T-helper 1 cell treated with Interleukin-12 subunit alpha and Interleukin-12 subunit beta and Interleukin-4 antibody, amounts not matched to agents 30 ng/mL and 1 ng/mL, for 36 hours (primary cell): ENCODE results near the gene HYKK. TPM values are rescaled to one million over a fixed set of nuclear protein-coding genes. Genes with fewer than 3 reads are reported as not detected.
"Not testable (repeated sequence)": the region's sequence is repeated elsewhere in the genome, so short reads cannot be mapped to it uniquely, and the experiment has no call there.

Source experiments
- intact Hi-C: fragments of 100-400 bp; cut with micrococcal nuclease; formaldehyde crosslinking; loops from one replicate; pipeline ENCODE4 v1.15.1; 2024
- total RNA-seq: library from RNA; stranded (reverse); gene quantifications from 2 replicates; pipeline ENCODE4 v1.2.3, GENCODE V29; 2022

Gene HYKK, protein sequence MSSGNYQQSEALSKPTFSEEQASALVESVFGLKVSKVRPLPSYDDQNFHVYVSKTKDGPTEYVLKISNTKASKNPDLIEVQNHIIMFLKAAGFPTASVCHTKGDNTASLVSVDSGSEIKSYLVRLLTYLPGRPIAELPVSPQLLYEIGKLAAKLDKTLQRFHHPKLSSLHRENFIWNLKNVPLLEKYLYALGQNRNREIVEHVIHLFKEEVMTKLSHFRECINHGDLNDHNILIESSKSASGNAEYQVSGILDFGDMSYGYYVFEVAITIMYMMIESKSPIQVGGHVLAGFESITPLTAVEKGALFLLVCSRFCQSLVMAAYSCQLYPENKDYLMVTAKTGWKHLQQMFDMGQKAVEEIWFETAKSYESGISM
- total RNA-seq, result 3.4 and 3.8 TPM in 2 replicates

- intact Hi-C loops, result loop anchor here (1.0 to 2.0 kb wide), 4 partner anchors 33 to 208 kb away; partner anchors contain the start of genes CHRNA5, IREB2, PSMA4 and SKIC8
Observed at GRCh38 chr15:78506971-78507830, at the start of gene HYKK. TSS of gene HYKK (plus strand) at chr15:78507577. CDS start at chr15:78513089, 5,512 bp downstream.

DNA sequence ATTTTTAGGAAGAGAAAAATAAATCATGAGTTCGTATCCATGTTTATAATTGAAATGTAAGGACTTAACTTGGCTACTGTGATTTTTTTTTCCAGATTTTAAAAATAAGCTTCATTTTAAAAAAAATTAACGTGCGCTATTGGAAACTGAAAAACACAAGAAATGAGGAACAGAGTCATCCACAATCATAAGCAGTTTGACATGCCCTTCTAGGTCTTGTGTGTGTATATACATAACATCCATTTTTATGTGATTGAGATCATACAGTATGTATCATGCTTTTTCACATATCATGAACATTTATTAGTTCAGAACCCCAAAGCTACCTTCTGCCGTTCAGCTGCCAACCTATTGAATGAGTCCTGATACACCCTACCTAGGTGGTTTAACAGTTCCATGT lies 46.6 kb upstream of the HYKK start:
- intact Hi-C loops, result no loop called here

- intact Hi-C loops, result no loop called here
Observed at GRCh38 chr15:78461171-78461888, 46.0 kb upstream of the HYKK start.

DNA sequence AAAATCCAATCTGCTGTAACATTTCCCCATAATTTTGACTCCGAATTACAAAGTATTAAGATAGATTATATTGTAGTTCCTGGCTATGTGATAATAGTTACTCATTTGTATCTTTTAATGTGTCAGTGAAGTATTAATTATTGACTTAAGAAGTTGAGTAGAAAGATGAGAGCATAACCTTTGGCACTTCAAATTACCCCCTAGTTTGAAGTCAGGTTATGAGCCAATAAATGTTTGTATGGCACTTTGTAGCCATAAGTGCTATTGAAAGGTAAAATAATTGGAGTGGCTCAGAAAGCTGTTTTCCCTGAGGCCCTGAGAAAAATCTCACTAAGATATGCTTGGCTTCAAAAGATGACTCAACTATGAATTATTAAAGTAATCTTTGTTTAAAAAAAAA lies 38.3 kb upstream of the HYKK start:
- intact Hi-C loops, result no loop called here

- intact Hi-C loops, result no loop called here
Observed at GRCh38 chr15:78477295-78477694, 30.1 kb upstream of the HYKK start.

DNA sequence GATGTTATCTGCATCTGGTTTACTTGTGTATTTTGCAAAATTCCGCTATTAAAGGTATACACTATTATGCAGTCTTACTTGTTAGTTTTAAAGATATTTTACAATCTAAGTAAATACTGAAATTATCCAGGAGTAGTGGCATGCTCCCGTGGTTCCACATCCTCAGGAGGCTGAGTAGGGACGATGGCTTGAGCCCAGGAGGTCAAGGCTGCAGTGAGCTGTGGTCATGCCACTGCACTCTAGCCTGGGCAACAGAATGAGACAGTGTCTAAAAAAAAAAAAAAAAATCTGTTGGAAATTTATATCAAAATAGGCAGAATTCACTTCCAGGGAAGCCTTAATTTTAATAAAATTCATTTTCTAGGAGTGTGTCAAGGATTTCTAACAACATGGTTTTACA lies 27.7 kb upstream of the HYKK start:
- intact Hi-C loops, result loop anchor here (5.0 kb wide), 1 partner anchor 42 kb away; the partner anchor contains the start of gene IREB2

DNA sequence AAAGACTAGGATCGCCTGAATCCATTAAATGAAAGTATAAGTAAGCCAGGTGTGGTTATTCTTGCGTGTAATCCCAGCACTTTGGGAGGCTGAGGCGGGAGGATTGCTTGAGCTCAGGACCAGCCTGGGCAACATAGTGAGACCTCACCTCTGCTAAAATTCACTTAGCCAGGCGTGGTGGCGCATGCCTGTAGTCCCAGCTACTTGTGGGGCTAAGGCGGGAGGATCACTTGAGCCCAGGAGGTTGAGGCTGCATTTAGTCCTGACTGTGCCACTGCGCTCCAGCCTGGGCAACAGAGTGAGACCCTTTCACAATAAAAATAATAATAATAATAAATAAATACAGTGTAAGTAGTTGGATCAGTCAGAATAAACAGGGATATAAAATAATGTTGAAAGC lies 25.5 kb upstream of the HYKK start:
- intact Hi-C loops, result loop anchor here (5.0 kb wide), 1 partner anchor 45 kb away; the partner anchor contains the start of gene IREB2

DNA sequence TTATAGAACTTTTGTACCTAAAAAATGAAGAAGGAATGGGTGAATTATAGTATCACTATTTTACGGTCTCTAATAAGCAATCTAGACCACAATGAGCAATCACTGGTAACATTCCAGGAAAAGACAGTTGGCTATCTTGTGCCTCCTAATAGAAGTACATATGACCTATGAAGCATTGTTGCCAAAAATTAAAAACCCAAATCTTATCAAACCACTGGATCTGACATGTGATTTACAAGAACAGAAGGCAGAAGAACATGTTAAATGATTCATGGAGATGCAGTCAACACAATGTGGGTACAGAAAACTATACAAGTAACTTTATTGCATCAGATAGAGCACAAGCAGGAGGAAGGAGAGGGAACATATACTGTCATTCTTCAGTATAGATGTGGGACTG lies 14.5 kb upstream of the HYKK start:
- intact Hi-C loops, result no loop called here

DNA sequence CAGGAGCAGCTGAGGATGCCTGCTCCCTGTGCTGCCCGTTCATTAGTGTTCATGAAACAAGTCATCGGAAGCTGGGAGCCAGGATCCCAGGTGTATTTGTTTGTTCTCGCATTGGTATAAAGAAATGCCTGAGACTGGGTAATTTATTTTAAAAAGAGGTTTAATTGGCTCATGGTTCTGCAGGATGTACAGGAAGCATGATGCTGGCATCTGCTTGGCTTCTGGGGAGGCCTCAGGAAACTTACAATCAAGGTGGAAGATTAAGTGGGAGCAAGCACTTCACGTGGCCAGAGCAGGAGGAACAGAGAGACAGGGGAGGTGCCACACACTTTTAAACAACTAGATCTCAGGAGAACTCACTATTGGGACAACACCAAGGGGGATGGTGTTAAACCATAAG lies 5.5 kb upstream of the HYKK start:
- intact Hi-C loops, result no loop called here

- intact Hi-C loops, result no loop called here
Observed at GRCh38 chr15:78502641-78503040, 4.7 kb upstream of the HYKK start.

GRCh38 chr15:78507831-78508160 lies 419 bp downstream of the HYKK start:
- intact Hi-C loops, result loop anchor here (1.0 to 2.0 kb wide), 5 partner anchors 33 to 208 kb away; partner anchors contain the start of genes CHRNA5, IREB2, PSMA4 and SKIC8

- intact Hi-C loops, result loop anchor here (1.0 kb wide), 1 partner anchor 201 kb away; no protein-coding TSS in a partner anchor
Observed at GRCh38 chr15:78508272-78508671, 895 bp downstream of the HYKK start.

DNA sequence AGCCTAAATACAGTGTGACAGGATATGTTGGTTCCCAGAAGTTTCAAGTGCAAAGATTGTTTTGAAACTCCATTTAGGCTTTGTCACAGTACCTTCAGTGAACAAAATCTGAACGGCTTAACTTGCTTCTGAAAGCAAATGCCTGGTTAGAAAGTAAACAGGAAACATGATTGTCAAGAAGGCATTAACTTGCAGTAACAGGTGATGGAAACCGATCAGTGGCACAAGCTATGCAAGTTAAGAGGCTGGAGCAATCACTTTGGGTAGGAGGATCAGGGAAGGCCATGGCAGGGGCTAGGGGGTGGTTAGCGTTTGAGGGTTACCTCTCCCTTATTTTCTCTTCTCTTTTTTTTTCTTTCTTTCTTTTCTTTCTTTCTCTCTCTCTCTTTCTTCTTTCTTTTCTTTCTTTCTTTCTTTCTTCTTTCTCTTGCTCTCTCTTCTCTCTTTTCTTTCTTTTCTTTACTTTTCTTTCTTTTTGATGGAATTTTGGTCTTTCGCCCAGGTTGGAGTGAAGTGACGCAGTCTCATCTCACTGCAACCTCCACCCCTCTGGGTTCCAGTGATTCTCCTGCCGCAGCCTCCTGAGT lies 2.4 kb downstream of the HYKK start:
- intact Hi-C loops, result no loop called here

DNA sequence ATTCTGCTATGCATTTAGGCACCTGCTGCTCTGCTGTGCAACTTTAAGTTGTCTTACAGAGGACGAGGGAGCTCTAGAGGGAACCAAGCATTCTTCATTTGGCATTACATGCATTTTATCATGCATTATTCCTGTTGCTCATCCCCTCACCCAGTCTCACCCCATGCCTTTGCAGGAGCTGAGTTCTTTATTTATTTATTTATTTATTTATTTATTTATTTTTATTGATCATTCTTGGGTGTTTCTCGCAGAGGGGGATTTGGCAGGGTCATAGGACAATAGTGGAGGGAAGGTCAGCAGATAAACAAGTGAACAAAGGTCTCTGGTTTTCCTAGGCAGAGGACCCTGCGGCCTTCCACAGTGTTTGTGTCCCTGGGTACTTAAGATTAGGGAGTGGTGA lies 12.7 kb downstream of the HYKK start:
- intact Hi-C loops, result not testable (repeated sequence)

- intact Hi-C loops, result no loop called here
Observed at GRCh38 chr15:78524230-78524629, 16.9 kb downstream of the HYKK start.

DNA sequence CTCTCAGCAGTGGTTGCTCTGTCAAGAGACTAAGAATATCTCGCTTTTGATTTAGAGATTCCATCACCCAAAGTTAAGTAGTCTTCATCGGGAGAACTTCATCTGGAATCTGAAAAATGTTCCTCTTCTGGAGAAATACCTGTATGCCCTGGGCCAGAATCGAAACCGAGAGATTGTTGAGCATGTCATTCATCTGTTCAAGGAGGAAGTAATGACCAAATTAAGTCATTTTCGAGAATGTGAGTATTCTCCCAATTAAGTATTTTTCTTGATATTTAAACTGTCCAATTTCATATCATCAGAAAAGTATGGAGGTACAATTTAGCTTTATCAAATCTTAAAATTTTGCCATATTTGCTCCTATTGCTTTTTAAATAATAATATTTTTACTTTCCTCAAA lies 19.9 kb downstream of the HYKK start:
- intact Hi-C loops, result no loop called here

DNA sequence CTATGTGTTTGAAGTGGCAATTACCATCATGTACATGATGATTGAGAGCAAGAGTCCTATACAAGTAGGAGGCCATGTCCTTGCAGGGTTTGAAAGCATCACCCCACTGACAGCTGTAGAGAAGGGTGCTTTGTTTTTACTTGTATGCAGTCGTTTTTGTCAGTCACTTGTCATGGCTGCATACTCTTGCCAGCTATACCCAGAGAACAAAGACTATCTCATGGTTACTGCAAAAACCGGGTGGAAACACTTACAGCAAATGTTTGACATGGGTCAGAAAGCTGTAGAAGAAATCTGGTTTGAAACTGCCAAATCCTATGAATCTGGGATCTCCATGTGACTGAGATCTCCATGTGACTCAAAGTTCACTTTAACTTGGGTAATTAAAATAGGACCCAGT lies 26.0 kb downstream of the HYKK start:
- intact Hi-C loops, result no loop called here

GRCh38 chr15:78536134-78536533 lies 28.8 kb downstream of the HYKK start:
- intact Hi-C loops, result no loop called here

DNA sequence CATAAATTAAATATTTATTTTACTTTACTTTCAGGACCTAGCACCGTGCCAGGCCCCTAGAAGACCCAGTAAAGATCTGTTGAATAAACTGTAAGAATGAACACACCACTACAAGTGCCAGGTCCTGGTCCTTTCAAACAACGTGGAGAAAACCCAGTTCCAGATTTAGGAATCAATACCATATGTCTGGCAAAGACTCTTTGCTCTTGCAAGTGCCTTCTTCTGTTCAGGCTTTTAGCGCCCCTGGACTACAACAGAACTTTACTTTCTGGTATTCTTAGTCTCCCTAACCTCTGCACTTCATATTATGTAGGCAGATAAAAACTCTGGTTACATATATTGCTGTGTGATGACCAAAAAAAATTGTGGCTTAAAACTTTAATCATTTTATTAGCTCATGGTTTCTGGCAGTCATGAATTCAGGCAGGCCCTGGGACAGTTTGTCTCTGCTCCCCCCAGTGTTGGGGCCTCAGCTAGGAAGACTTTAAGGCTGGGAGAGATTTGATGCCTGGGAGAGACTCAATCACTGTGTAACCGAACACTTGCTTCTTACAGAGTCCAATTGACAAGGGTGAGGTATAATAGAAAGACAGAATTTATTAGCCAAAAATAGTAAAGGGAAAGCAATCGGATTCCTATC lies 30.0 kb downstream of the HYKK start:
- intact Hi-C loops, result no loop called here

DNA sequence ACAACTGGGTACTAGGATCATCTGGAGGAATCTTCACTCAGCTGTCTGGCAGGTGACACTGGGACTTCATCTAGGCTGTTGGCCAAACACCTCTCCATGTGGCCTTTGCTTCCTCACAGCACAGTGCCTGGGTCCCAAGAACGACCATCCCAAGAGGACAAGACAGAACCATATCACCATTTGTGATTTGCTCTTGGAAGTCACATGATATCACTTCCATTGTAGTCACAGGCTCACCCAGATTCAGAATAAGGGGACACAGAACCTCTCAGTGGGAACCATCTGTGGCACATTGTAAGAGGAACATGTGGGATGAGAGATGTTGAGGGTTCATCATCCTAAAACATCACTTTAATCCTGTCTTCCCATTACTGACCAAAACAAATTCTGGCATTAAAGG lies 31.0 kb downstream of the HYKK start:
- intact Hi-C loops, result no loop called here
